Caki2 (cell line): ENCODE measurements around the gene ITGAD. TPM values are rescaled to one million over a fixed set of nuclear protein-coding genes. Genes with fewer than 3 reads are reported as not detected.
"Not testable (repeated sequence)": the region's sequence is repeated elsewhere in the genome, so short reads cannot be mapped to it uniquely, and the experiment has no call there.

Experiments
- DNase-seq: peaks from one replicate; pipeline ENCODE4 v3.0.0-alpha.2; 2015; ENCODE audit warnings: low read depth
- in situ Hi-C: cut with HindIII; loops from 2 replicates; pipeline ENCODE4 v1.10.0; 2016; ENCODE audit warnings: low sequenced_read_pairs, low pct_unique_long_range_greater_than_20kb, mixed read lengths
- total RNA-seq: library from RNA; depleted of rRNA; stranded (reverse); fragments of >200 nt; shearing (Covaris generic); gene quantifications from 2 replicates; pipeline ENCODE4 v1.2.3, GENCODE V29; 2014; ENCODE audit warnings: low replicate concordance

Gene ITGAD
- total RNA-seq, 1 experiment from 2014 or later: not detected

DNA sequence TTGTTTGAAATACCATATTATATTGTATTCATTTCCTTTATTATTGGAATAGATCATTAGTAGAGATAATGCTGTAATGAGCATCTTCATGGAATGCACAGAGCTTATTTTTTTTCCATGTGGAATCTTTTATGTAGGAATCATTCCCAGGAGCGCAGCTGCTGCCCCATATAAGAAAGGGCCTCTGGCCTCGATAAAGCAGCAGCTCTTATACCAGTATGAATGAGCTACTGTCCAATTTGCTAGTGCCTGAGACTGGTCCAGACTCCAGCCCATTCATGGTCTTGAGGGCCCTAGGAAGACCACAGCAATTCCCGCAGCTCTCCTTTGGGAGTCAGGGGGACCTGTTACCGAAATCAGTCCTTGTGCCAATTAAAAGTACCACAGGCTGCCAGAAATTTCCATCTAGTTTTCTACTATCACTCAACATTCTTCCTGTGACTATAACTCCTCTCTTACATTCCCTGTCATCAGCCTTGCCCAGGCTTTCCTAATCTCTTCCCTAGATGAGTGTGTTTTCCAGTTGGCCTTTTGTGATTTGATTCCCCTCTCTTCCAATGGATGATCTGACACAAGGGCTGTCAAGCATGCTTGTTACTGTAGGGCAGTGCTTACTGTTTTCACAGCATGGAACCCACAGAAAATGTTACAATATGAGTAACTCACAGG, 47.5 kb downstream of the ITGAD start:
- in situ Hi-C loops: no loop called here
- no peak for DNase-seq

- in situ Hi-C loops: no loop called here
- DNase-seq: no peak
Measured at GRCh38 chr16:31441956-31442355, 48.8 kb downstream of the ITGAD start.

GRCh38 chr16:31445931-31446330, 52.8 kb downstream of the ITGAD start:
- DNase-seq, in situ Hi-C loops: not testable (repeated sequence)

DNA sequence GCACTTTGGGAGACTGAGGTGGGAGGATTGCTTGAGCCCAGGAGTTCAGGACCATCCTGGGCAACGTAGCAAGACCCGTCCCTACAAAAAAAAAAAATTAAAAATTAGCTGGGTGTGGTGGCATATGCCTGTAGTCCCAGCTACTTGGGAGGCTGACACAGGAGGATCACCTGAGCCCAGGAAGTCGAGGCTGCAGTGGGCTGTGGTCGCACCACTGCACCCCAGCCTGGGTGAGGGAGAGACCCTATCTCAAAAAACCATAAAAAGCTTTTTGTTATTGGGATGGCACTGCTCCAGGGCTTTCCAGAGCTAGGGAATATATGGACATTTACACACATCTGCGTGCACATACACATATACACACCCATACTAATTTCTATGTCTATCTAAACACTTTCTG, 58.1 kb downstream of the ITGAD start:
- DNase-seq: no peak
- in situ Hi-C loops: no loop called here

DNA sequence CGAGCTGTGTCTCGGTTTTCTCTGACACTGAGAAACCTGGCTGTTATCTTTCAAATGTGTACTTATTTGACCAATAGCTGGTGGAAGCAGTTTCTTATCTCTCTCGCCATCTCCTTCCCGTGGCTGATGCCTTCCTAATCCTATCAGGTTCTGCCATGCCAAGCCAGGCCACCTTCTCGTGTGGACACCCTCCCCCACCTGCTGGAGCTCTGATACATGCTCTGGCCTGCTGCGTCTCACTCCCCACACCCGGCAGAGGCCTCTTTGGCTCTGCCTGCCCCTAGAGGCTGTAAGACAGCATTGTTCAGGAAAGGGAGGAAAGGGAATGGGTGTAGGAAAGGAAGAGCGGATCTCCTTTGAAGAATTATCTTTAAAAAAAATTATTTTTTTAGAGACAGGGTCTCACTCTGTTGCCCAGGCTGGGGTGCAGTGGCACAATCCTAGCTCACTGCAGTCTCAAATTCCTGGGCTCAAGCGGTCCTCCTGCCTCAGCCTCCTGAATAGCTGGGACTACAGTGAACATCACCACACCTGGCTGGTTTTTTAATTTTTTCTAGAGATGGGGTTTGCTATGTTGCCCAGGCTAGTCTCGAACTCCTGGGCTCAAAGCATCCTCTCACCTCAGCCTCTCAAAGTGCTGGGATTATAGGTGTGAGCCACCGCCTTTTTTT, 58.7 kb downstream of the ITGAD start:
- in situ Hi-C loops: no loop called here
- peak; percentile 80 for DNase-seq

DNA sequence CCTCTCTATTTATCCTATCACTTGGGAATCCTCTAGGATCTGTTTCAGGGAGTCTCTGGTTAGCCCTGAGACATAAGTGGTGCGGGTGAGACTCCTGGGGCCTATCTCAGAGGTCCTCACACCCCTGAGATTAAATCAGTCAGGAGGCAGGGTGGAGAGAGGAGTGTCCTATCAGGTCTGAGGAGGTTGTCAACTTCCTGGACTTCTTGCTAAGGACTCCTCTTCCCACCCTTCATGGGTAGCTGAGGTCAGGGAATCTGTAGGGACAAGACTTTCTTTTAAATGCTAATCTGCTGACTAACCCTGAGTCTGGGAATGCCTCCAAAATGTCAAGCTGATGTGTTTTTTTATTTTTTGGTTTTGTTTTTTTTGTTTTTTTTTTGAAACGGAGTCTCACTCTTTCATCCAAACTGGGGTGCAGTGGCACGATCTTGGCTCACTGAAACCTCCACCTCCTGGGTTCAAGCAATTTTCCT, 59.5 kb downstream of the ITGAD start:
- DNase-seq: peak; percentile 91
- in situ Hi-C loops: no loop called here

DNA sequence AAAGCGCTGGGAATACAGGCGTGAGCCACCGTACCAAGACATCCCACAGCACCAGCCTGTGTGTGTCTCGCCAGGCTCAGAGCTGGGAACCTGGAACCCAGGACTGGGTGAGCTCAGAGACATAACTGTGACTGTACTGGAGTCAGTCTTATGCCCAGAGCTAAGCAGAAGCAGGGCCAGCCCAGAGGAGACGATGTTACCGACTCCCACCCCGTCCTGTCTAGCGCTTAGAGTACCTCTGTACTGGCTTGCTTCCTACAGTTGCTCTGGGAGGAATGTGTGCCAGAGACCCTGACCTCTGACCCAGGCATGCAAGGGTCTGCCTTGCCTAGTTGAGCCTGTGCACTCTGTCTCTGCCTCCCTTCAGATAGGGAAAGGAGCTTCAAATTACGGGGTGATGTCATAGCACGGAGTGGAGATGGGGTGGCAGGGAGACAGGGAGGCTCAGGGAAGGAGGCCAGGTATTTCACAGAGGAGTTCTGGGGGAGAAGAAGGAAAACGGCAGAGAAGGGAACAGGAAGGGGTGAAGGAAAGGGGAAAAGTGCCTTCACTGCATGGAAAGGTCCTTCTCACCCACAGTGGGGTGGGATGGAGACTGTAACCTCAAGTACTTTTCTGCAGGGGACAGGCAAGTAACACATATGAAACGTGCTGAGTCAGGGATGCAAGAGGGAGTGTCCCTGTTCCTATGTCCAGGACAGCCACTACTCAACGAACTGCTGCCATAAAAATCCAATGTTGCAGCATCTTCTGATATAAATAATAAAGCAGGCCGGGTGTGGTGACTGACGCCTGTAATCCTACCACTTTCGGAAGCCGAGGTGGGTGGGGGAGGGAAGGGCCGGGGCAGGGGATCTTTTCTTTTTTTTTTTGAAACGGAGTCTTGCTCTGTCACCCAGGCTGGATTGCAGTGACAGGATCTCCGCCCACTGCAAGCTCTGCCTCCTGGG, 60.4 kb downstream of the ITGAD start:
- in situ Hi-C loops: no loop called here
- DNase-seq: peak; percentile 88

GRCh38 chr16:31455601-31456314, 62.6 kb downstream of the ITGAD start:
- peak; percentile 31 for DNase-seq

GRCh38 chr16:31456988-31457360, 63.8 kb downstream of the ITGAD start:
- in situ Hi-C loops: no loop called here
- DNase-seq: no peak

More at GRCh38 chr16:31455601-31456314, 62.6 kb downstream of the ITGAD start:
- in situ Hi-C loops: no loop called here

- peak; percentile 68 for DNase-seq
- in situ Hi-C loops: no loop called here
Measured at GRCh38 chr16:31458073-31458843, 65.1 kb downstream of the ITGAD start.

GRCh38 chr16:31458844-31459686, 65.9 kb downstream of the ITGAD start, which contains the start of gene ARMC5:
Gene ARMC5 (plus strand): TSS chr16:31459501. CDS start chr16:31459525, 24 bp downstream.
- in situ Hi-C loops: no loop called here
- peak; percentile 98 for DNase-seq

DNA sequence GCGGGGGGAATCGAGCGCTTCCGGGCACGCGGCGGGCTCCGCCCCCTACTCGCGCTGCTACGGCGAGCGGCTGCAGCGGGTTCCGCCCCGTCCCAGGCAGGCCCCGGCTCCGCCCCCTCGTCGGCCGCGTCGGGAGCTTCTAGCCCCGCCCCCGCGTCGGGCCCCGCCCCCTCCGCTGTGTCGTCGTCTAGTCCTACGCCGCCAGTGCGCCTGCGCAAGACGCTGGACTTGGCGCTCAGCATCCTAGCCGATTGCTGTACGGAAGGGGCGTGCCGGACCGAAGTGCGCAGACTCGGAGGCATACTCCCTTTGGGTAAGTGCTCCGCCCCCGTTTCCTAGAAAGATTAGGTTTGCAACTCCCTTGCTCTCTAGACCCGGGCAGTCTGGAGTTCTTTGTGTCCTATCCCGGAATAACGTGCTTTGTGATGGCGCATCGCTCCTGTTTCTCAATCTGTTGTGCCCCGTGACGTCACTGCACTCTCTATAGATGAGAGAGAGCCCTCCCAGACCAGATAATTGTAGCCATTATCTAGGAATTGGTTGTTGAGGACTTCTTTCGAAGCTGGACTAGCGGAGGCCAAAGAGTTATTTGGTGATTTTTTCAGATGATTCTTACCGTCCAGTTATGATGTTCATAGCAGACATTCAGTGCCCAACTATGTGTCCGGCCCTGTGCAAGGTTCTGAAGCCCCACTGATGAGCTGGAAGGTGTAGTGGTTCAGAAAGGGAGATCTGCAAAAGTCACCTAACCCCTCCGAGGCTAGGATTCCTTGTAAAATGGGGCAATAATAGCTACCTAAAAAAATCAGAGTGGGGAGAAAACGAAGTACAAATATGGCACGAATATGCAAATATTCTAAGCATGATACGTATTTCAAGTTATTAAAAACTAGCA, 66.8 kb downstream of the ITGAD start:
- in situ Hi-C loops: no loop called here
- DNase-seq: peak; percentile 95

GRCh38 chr16:31460582-31461002, 67.5 kb downstream of the ITGAD start:
- DNase-seq: peak; percentile 54
- in situ Hi-C loops: no loop called here

- DNase-seq: no peak
- in situ Hi-C loops: no loop called here
Measured at GRCh38 chr16:31461201-31461920, 68.2 kb downstream of the ITGAD start.
